Stimulated activated CD8-positive, alpha-beta memory T cell treated with anti-CD3 and anti-CD28 coated beads, Interleukin-7, amount 100 ng/mL, for 24 hours (primary cell): ENCODE measurements around the gene ST7.

ENCODE experiments used
- DNase-seq: peaks from one replicate; pipeline ENCODE4 v3.0.0-alpha.2; 2020; ENCODE audit warnings: low read depth

The ST7 gene

GRCh38 chr7:117273814-117274225 lies 320.5 kb downstream of the ST7 start:
- no peak for DNase-seq

DNA sequence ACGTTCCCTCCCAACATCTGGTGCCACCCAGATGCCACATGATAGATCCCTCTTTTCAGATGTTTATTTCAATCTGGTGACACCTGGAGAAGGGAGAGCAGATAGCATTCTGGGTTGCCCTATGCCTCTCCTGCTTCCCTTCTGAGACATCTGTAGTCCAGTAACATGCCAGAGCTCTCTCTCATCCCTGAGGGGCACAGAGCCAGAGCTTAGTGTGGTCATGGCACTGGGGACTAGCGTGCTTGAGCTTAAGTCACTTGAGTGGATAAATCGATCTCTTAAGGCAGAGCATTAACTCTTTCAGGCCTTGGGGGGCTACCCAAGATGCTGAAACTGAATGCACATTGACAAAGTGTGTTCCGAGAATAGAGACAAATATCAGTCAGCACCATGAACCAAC lies 321.6 kb downstream of the ST7 start:
- DNase-seq, result no peak

GRCh38 chr7:117277576-117277975 lies 324.3 kb downstream of the ST7 start:
- no peak for DNase-seq

- DNase-seq, result no peak
These were observed 324.7 kb downstream of the ST7 start for GRCh38 chr7:117278040-117278439.

- DNase-seq, result no peak
These were observed 325.9 kb downstream of the ST7 start for GRCh38 chr7:117279203-117279602.
